ENCODE data around the gene ISM2. TPM values are rescaled to one million over a fixed set of nuclear protein-coding genes. Genes with fewer than 3 reads are reported as not detected.
A peak's percentile ranks its signal among the peaks of the same experiment; 100 is the strongest.

ISM2 gene
- total RNA-seq, 2 donors from 2014 or later = 1.3 to 1.6 TPM

GRCh38 chr14:77485901-77486678 lies 12.5 kb downstream of the ISM2 start:
- H3K27me3 ChIP-seq (ENCODE audit: control insufficient read depth, insufficient read depth, low read length, poor library complexity, severe bottlenecking) = no peaks in the 10 kb centered on the region
- 90% methylated on average over 2 to 7 of the region's 7 CpGs for WGBS, 2 experiments (ENCODE audit: insufficient coverage in 1 of 2, insufficient read length in 1 of 2)
- TF ChIP-seq CTCF (conservative IDR thresholded peaks at IDR 0.05) = no peak

GRCh38 chr14:77485256-77485655 lies 13.4 kb downstream of the ISM2 start:
- Histone ChIP-seq H3K9me3 (ENCODE audit: control insufficient read depth, low read length) (no peaks in the 10 kb centered on the region), H3K4me3 (ENCODE audit: low read length) (no peak overlapping the region), H3K27ac (ENCODE audit: low read depth, low read length) (no peak overlapping the region), H3K36me3 (ENCODE audit: control insufficient read depth, insufficient read depth, low read length) (no peaks in the 10 kb centered on the region), H3K9ac (ENCODE audit: extremely low read depth, low read length, poor library complexity, severe bottlenecking) (no peak overlapping the region), H3K4me1 (ENCODE audit: control insufficient read depth, insufficient read depth, low read length) (no peaks in the 10 kb centered on the region), H3K27me3 (ENCODE audit: control insufficient read depth, insufficient read depth, low read length, poor library complexity, severe bottlenecking) (no peaks in the 10 kb centered on the region)
- WGBS, 2 experiments (ENCODE audit: insufficient coverage in 1 of 2, insufficient read length in 1 of 2) = 95 to 100% methylated on average over 2 to 3 of the region's 3 CpGs
- H3K9me3 Mint-ChIP-seq = no peaks in the 10 kb centered on the region
- H3K4me3 Mint-ChIP-seq = no peak overlapping the region
- DNase-seq = no peak
- H3K27ac Mint-ChIP-seq = no peak overlapping the region
- no peaks in the 10 kb centered on the region for H3K4me1 Mint-ChIP-seq
- H3K36me3 Mint-ChIP-seq (ENCODE audit: low read depth) = no peaks in the 10 kb centered on the region
- no peak for TF ChIP-seq CTCF (conservative IDR thresholded peaks at IDR 0.05)
- no peaks in the 10 kb centered on the region for H3K27me3 Mint-ChIP-seq (ENCODE audit: insufficient read depth)

More at GRCh38 chr14:77485901-77486678, 12.5 kb downstream of the ISM2 start:
- H3K4me1 ChIP-seq (ENCODE audit: control insufficient read depth, insufficient read depth, low read length) = no peaks in the 10 kb centered on the region
- Mint-ChIP-seq H3K9me3 (no peaks in the 10 kb centered on the region), H3K4me3 (no peak overlapping the region), H3K27ac (no peak overlapping the region), H3K27me3 (ENCODE audit: insufficient read depth) (no peaks in the 10 kb centered on the region), H3K4me1 (no peaks in the 10 kb centered on the region), H3K36me3 (ENCODE audit: low read depth) (no peaks in the 10 kb centered on the region)
- H3K9me3 ChIP-seq (ENCODE audit: control insufficient read depth, low read length) = no peaks in the 10 kb centered on the region
- no peak overlapping the region for H3K9ac ChIP-seq (ENCODE audit: extremely low read depth, low read length, poor library complexity, severe bottlenecking)
- H3K27ac ChIP-seq (ENCODE audit: low read depth, low read length) = no peak overlapping the region
- no peak for DNase-seq
- H3K4me3 ChIP-seq (ENCODE audit: low read length) = no peak overlapping the region
- H3K36me3 ChIP-seq (ENCODE audit: control insufficient read depth, insufficient read depth, low read length) = no peaks in the 10 kb centered on the region

GRCh38 chr14:77482422-77482821 lies 16.2 kb downstream of the ISM2 start:
- no peaks in the 10 kb centered on the region for H3K9me3 ChIP-seq (ENCODE audit: control insufficient read depth, low read length)
- no peaks in the 10 kb centered on the region for H3K36me3 ChIP-seq (ENCODE audit: control insufficient read depth, insufficient read depth, low read length)
- no peak overlapping the region for H3K27ac ChIP-seq (ENCODE audit: low read depth, low read length)
- Mint-ChIP-seq H3K4me1 (no peaks in the 10 kb centered on the region), H3K9me3 (no peaks in the 10 kb centered on the region), H3K36me3 (ENCODE audit: low read depth) (no peaks in the 10 kb centered on the region), H3K27me3 (ENCODE audit: insufficient read depth) (no peaks in the 10 kb centered on the region), H3K27ac (peak overlapping the region; percentile 1), H3K4me3 (no peak overlapping the region)
- no peak overlapping the region for H3K9ac ChIP-seq (ENCODE audit: extremely low read depth, low read length, poor library complexity, severe bottlenecking)
- H3K4me3 ChIP-seq (ENCODE audit: low read length) = no peak overlapping the region
- no peak for DNase-seq
- 90 to 92% methylated on average over 4 to 8 of the region's 8 CpGs for WGBS, 2 experiments (ENCODE audit: insufficient coverage in 1 of 2, insufficient read length in 1 of 2)
- no peaks in the 10 kb centered on the region for H3K27me3 ChIP-seq (ENCODE audit: control insufficient read depth, insufficient read depth, low read length, poor library complexity, severe bottlenecking)
- H3K4me1 ChIP-seq (ENCODE audit: control insufficient read depth, insufficient read depth, low read length) = no peaks in the 10 kb centered on the region
- no peak for TF ChIP-seq CTCF (conservative IDR thresholded peaks at IDR 0.05)
